Prostate gland (tissue), 2 donors: ENCODE measurements around the gene KRTAP3-2. TPM values are rescaled to one million over a fixed set of nuclear protein-coding genes. Genes with fewer than 3 reads are reported as not detected.

ENCODE experiments used
- DNase-seq: peaks from one replicate; pipeline ENCODE4 v3.0.0-alpha.2; 2019; ENCODE audit warnings: low spot score
- H3K27ac ChIP-seq, 2 donors: fragments of 200-600 bp; sonication (generic); 2 replicates each; pipeline ENCODE4 v1.5.1; 2017 to 2019
- H3K27me3 ChIP-seq: fragments of 200-600 bp; sonication (generic); replicated peaks from 2 replicates; pipeline ENCODE4 v1.5.1; 2019; ENCODE audit not compliant: insufficient read depth
- H3K36me3 ChIP-seq, 2 donors: fragments of 200-600 bp; sonication (generic); 1 replicate in 1 of 2; 2 replicates in 1 of 2; pipeline versions ENCODE4 v1.5.1 to v1.8.1; 2017 to 2019
- H3K4me1 ChIP-seq: fragments of 200-600 bp; sonication (generic); replicated peaks from 2 replicates; pipeline ENCODE4 v1.5.1; 2019
- H3K4me3 ChIP-seq, 2 donors: fragments of 200-600 bp; sonication (generic); 2 replicates each; pipeline ENCODE4 v1.5.1; 2017 to 2019
- H3K9me3 ChIP-seq: fragments of 200-600 bp; sonication (generic); 2 replicates; pipeline ENCODE4 v1.5.1; 2017
- CTCF ChIP-seq, 4 experiments: fragments of 200-600 bp in 2 of 4; fragments of 450-650 bp in 2 of 4; sonication (generic) in 2 of 4; IDR thresholded peaks; 1 replicate in 3 of 4; 2 replicates in 1 of 4; pipeline ENCODE4 v1.5.1; 2016 to 2019; ENCODE audit warnings: antibody characterized with exemption in 4 of 4, mild to moderate bottlenecking in 2 of 4, moderate library complexity in 2 of 4
- POLR2A ChIP-seq: fragments of 450-650 bp; IDR thresholded peaks from one replicate; pipeline ENCODE4 v1.6.1; 2016; ENCODE audit warnings: antibody characterized with exemption, mild to moderate bottlenecking
- POLR2AphosphoS5 ChIP-seq: sonication (generic); formaldehyde crosslinking; IDR thresholded peaks from one replicate; pipeline ENCODE4 v1.6.1; 2017; ENCODE audit warnings: antibody characterized with exemption
- WGBS: methylation state at CpG from one replicate; pipeline ENCODE4 v1.1.5; 2018; 5-methylcytosine and 5-hydroxymethylcytosine counted together
- intact Hi-C: fragments of 100-400 bp; cut with DNase I; formaldehyde crosslinking; loops from one replicate; pipeline ENCODE4 v1.14.2; 2022
- total RNA-seq, 2 donors: library from RNA; depleted of rRNA; stranded (reverse); fragments of >200 nt; gene quantifications; one replicate each; pipeline ENCODE4 v1.1.0, GENCODE V29; 2016

The KRTAP3-2 gene
- total RNA-seq, 2 donors from 2014 or later, result not detected

DNA sequence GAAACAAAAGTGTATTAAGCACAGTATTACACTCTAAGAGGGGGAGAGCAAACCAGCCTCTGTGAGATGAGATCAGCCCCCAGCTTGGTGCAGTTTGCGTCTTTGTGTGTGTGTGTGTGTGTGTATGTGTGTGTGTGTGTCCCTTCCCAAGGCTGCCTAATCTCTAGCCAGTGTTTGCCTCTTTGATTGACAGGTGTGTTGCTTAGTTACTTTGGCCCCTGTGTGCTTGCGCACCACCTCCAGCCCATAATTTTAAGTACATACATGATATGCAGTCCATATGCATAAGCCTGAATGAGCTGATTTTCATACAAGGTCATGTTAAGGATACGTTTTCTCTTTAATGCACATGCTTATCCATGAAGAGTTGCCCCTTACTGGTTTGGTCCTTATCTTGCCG, 2.1 kb upstream of the KRTAP3-2 start:
- no peak overlapping the region for H3K4me3 ChIP-seq
- H3K27me3 ChIP-seq, result no peaks in the 10 kb centered on the region
- no peaks in the 10 kb centered on the region for H3K4me1 ChIP-seq
- H3K9me3 ChIP-seq, result no peaks in the 10 kb centered on the region
- H3K36me3 ChIP-seq, result no peaks in the 10 kb centered on the region
- WGBS, result 92% methylated on average over 4 of the region's 4 CpGs
- H3K27ac ChIP-seq, result no peak overlapping the region
- TF ChIP-seq POLR2A (no peak), POLR2AphosphoS5 (no peak), CTCF (IDR thresholded peaks at IDR 0.05) (no peak)
- DNase-seq, result no peak
- intact Hi-C loops, result no loop called here

- H3K27ac ChIP-seq, result no peak overlapping the region
- no peaks in the 10 kb centered on the region for H3K9me3 ChIP-seq
- 86% methylated on average over 2 of the region's 2 CpGs for WGBS
- intact Hi-C loops, result no loop called here
- TF ChIP-seq POLR2AphosphoS5 (no peak), POLR2A (no peak), CTCF (IDR thresholded peaks at IDR 0.05) (no peak)
- H3K4me3 ChIP-seq, result no peak overlapping the region
- DNase-seq, result no peak
- no peaks in the 10 kb centered on the region for H3K36me3 ChIP-seq
- H3K27me3 ChIP-seq, result no peaks in the 10 kb centered on the region
- H3K4me1 ChIP-seq, result no peaks in the 10 kb centered on the region
These were observed 2.3 kb downstream of the KRTAP3-2 start for GRCh38 chr17:40997361-40997760.

DNA sequence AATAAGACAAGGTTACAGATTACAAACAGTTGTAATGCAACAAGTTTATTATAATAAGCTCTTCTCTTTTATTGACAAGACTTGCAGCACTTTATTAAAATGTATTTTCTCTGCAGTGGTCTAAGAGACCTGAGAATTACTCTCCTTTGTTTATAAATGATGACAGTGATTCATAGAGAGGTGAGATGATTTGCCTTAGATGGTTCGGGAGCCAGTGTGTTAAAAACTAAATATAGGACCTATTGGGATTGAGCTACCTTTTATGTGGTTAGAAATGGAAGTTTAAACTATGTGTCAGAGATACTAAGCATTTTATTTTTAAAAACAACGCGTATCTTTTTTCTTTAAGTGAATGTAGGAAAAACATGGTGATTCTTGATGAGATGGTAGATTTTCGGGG, 2.9 kb downstream of the KRTAP3-2 start:
- Histone ChIP-seq H3K4me1 (no peaks in the 10 kb centered on the region), H3K27me3 (no peaks in the 10 kb centered on the region), H3K36me3 (no peaks in the 10 kb centered on the region), H3K27ac (no peak overlapping the region), H3K9me3 (no peaks in the 10 kb centered on the region), H3K4me3 (no peak overlapping the region)
- intact Hi-C loops, result no loop called here
- WGBS, result 79% methylated on average over 4 of the region's 4 CpGs
- TF ChIP-seq CTCF (IDR thresholded peaks at IDR 0.05), result no peak
- no peak for TF ChIP-seq POLR2AphosphoS5
- TF ChIP-seq POLR2A, result no peak
- no peak for DNase-seq

GRCh38 chr17:40995116-40995515, 4.6 kb downstream of the KRTAP3-2 start:
- Histone ChIP-seq H3K4me1 (no peaks in the 10 kb centered on the region), H3K9me3 (no peaks in the 10 kb centered on the region), H3K36me3 (no peaks in the 10 kb centered on the region), H3K27me3 (no peaks in the 10 kb centered on the region), H3K4me3 (no peak overlapping the region), H3K27ac (no peak overlapping the region)
- TF ChIP-seq CTCF (IDR thresholded peaks at IDR 0.05), result no peak
- 94% methylated on average over 1 of the region's 1 CpG for WGBS
- intact Hi-C loops, result no loop called here
- no peak for DNase-seq

- Histone ChIP-seq H3K27me3 (no peaks in the 10 kb centered on the region), H3K4me3 (no peak within 1 kb of the TSS), H3K4me1 (no peaks in the 10 kb centered on the region), H3K36me3 (no peaks in the 10 kb centered on the region), H3K9me3 (no peaks in the 10 kb centered on the region), H3K27ac (no peak within 1 kb of the TSS)
- WGBS, result 19% methylated on average over 4 of the region's 4 CpGs
- no peak for TF ChIP-seq POLR2AphosphoS5
- TF ChIP-seq POLR2A, result no peak
- no peak for TF ChIP-seq CTCF (IDR thresholded peaks at IDR 0.05)
- intact Hi-C loops, result no loop called here
- no peak for DNase-seq
These were observed 5.9 kb downstream of the KRTAP3-2 start, which contains the start of gene KRTAP3-3 for GRCh38 chr17:40993839-40994238. Gene KRTAP3-3 (minus strand): TSS chr17:40994164. CDS start chr17:40994097, 67 bp downstream.
